HG02885 (cell line): ENCODE data around the gene PTPRC.
"Not testable (repeated sequence)": the region's sequence is repeated elsewhere in the genome, so short reads cannot be mapped to it uniquely, and the experiment has no call there.

Source experiments
- ATAC-seq: cut with Tn5 transposase; IDR thresholded peaks from one replicate; pipeline ENCODE4 v1.9.1; 2021; ENCODE audit warnings: mild to moderate bottlenecking; ENCODE audit not compliant: unreplicated experiment, poor library complexity

PTPRC gene, protein sequence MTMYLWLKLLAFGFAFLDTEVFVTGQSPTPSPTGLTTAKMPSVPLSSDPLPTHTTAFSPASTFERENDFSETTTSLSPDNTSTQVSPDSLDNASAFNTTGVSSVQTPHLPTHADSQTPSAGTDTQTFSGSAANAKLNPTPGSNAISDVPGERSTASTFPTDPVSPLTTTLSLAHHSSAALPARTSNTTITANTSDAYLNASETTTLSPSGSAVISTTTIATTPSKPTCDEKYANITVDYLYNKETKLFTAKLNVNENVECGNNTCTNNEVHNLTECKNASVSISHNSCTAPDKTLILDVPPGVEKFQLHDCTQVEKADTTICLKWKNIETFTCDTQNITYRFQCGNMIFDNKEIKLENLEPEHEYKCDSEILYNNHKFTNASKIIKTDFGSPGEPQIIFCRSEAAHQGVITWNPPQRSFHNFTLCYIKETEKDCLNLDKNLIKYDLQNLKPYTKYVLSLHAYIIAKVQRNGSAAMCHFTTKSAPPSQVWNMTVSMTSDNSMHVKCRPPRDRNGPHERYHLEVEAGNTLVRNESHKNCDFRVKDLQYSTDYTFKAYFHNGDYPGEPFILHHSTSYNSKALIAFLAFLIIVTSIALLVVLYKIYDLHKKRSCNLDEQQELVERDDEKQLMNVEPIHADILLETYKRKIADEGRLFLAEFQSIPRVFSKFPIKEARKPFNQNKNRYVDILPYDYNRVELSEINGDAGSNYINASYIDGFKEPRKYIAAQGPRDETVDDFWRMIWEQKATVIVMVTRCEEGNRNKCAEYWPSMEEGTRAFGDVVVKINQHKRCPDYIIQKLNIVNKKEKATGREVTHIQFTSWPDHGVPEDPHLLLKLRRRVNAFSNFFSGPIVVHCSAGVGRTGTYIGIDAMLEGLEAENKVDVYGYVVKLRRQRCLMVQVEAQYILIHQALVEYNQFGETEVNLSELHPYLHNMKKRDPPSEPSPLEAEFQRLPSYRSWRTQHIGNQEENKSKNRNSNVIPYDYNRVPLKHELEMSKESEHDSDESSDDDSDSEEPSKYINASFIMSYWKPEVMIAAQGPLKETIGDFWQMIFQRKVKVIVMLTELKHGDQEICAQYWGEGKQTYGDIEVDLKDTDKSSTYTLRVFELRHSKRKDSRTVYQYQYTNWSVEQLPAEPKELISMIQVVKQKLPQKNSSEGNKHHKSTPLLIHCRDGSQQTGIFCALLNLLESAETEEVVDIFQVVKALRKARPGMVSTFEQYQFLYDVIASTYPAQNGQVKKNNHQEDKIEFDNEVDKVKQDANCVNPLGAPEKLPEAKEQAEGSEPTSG (N-terminal part only)

GRCh38 chr1:198638894-198639635, at the start of gene PTPRC:
PTPRC (plus strand) TSS chr1:198639040; CDS start chr1:198639269, 229 bp downstream.
- ATAC-seq = peak; percentile 83

- ATAC-seq = no peak
Observed at GRCh38 chr1:198590454-198590853, 48.4 kb upstream of the PTPRC start.

- no peak for ATAC-seq
Observed at GRCh38 chr1:198595765-198596164, 43.1 kb upstream of the PTPRC start.

GRCh38 chr1:198597690-198598430, 41.0 kb upstream of the PTPRC start:
- peak; percentile 32 for ATAC-seq

DNA sequence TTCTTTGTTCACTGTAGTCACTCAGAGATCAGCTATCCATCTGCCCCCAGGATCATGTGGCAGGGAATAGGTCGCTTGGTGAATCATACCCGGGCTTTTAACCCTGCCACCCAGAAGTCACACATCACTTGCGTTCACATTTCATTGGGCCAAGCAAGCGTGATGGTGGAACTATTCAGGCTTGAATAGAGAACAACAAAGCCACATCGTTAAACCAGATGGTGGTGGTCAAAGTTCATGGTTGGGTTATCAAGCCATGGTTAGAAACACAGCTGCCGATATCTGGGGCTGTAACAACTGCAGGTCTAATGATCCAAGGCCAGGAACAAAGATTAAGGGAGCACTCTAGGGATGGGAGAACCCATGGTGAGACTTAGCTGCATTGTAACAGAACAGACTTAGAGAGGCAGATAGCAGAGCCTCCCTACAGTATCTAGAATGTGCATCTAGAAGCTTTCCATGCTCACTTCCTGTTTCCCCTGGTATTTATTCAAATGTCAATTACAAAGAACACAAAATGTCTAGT, 40.0 kb upstream of the PTPRC start:
- peak; percentile 72 for ATAC-seq

GRCh38 chr1:198599749-198600148, 39.1 kb upstream of the PTPRC start:
- no peak for ATAC-seq

DNA sequence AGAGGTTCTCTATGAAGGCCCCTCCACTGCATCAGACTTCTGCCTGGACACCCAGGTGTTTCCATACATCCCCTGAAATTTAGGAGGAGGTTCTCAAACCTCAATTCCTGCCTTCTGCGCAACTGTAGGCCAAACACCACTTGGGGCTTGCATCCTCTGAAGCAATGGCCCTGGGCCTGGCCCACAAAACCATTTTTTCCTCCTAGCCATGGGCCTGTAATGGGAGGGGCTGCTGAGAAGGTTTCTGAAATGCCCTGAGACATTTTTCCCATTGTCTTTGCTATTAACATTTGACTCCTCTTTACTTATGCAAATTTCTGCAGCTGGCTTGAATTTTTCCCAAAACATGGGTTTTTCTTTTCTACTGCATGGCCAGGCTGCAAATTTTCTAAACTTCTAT, 37.9 kb upstream of the PTPRC start:
- no peak for ATAC-seq

GRCh38 chr1:198601310-198601709, 37.5 kb upstream of the PTPRC start:
- not testable (repeated sequence) for ATAC-seq

GRCh38 chr1:198601936-198602889, 36.6 kb upstream of the PTPRC start:
- no peak for ATAC-seq

DNA sequence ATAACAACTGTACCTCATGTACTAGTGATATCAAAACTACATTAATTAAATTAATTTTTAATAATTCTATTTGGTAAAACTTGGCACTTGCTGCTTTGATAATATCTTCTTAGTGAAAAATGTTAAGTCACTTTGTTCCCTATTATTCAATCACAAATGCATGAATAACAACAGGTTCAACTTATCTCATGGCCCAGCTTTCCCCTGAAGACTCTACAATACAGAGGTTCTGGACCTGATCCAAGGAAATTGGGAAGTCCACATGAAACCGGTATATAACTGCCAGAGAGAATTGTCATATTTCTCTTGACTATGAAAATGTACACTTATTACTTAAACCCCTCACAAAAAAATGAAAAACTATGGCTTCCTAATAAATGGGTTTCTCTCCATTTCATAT, 33.9 kb upstream of the PTPRC start:
- no peak for ATAC-seq

DNA sequence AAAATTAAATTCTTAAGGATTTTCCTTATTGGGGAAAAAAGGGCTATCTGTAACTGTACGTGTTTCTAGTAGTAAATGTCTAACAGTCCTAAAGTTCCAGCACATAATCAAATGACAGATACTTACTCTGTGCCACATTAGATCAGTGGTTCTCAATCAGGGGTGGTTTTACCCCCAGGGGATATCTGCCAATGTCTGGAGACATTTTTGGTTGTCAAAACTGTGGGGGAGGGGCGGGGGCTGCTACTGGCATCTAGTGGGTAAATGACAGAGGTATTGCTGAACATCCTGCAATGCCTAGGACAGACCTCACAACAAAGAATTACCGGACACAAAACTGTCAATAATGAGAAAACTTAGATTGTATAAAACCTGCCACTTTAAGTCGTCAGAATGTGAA, 33.4 kb upstream of the PTPRC start:
- no peak for ATAC-seq

DNA sequence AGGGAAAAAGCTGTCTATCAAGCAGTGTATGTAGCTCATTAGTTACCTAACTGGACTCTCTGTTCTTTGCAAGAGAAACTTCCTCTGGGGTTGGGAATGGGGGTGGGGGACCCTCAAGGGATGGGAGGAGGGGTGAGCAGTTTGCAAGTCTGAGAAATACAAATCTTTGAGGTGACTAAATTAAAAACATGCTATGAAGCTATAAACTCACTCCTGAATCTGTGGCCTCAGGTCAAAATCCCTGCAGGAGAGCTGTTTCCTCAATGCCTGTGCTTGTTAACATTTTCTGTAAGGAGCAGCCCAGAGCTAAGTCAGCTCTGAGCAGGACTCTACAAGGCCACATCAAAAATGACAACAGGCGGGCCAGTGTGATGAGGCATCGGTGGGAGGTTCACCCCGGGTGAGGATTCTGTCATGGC, 32.8 kb upstream of the PTPRC start:
- ATAC-seq = no peak

DNA sequence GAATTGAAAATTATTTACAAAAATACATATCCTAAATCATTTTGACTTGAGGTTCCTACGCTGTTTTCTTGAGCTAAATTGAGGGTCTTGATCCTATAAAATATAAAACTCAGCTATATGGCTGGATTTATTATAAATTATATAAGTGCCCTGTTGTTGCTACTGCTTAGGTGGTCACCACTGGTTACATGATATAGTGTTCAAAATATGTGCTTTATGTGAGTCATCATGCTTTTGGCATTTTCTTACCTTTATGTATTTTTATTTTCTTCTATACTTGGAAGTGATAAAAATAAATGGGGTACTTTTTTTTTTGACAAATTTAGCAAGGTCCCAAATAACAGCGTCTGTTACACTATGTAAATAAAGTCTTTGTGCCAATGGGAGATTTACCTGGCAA, 31.1 kb upstream of the PTPRC start:
- no peak for ATAC-seq

- no peak for ATAC-seq
Observed at GRCh38 chr1:198610362-198610761, 28.5 kb upstream of the PTPRC start.

- no peak for ATAC-seq
Observed at GRCh38 chr1:198611219-198611618, 27.6 kb upstream of the PTPRC start.

- ATAC-seq = peak; percentile 54
Observed at GRCh38 chr1:198612471-198613260, 26.2 kb upstream of the PTPRC start.

DNA sequence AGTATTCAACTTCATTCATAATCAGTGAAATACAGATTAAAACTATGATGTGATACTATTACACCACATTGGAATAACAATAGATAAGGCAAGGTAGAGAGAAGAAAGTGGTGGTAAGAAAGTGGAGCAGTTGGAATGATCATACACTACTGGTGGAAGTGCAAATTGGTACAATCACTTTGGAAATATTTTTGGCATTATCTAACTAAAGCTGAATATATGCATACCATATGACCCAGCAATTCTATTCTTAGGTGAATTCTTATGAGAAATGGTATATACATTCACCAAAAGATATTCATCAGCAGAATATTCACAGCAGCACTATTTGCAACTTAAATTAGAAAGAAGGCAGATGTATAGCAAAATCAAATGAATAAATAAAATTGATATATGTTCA, 21.4 kb upstream of the PTPRC start:
- ATAC-seq = no peak
